ENCODE results near the gene CARNS1.

GRCh38 chr11:67438158-67438902, 22.9 kb downstream of the CARNS1 start:
- TF ChIP-seq NRF1 (conservative IDR thresholded peaks at IDR 0.05; ENCODE audit: low read depth, low read length) (no peak), ELK1 (IDR thresholded peaks at IDR 0.05; ENCODE audit: low read depth, low read length) (no peak), YY1 (IDR thresholded peaks at IDR 0.05; ENCODE audit: low read depth, low read length) (no peak), USF1 (IDR thresholded peaks at IDR 0.05; ENCODE audit: borderline replicate concordance, extremely low read length, insufficient read depth, low read depth, low read length) (no peak), MAX (IDR thresholded peaks at IDR 0.05; ENCODE audit: low read depth, low read length) (no peak), POLR2AphosphoS5 (IDR thresholded peaks at IDR 0.05; ENCODE audit: low read length) (peak; percentile 43; the same call in 1 of the 2 replicates), PKNOX1 (IDR thresholded peaks at IDR 0.05) (no peak), RB1 (IDR thresholded peaks at IDR 0.05; ENCODE audit: borderline replicate concordance) (no peak), CTCF (IDR thresholded peaks at IDR 0.05 in 2 of 3, conservative IDR thresholded peaks at IDR 0.05 in 1 of 3; ENCODE audit: control insufficient read depth in 2 of 3, extremely low read depth in 1 of 3, insufficient read depth in 1 of 3, low read depth in 3 of 3, low read length in 3 of 3) (peak in 1 of 3 experiments; percentile 28; a peak in 1 of 6 replicates), ATF2 (IDR thresholded peaks at IDR 0.05; ENCODE audit: low read length) (no peak), MEF2A (IDR thresholded peaks at IDR 0.05; ENCODE audit: insufficient read depth, low read depth, low read length) (no peak)
